T-helper 2 cell treated with Interferon-gamma antibody and Interleukin-4, amounts not matched to agents 5 μg/mL and 100 μg/mL, for 36 hours (primary cell): ENCODE data around the gene NECTIN2.

ENCODE experiments used
- DNase-seq: peaks from one replicate; pipeline ENCODE4 v3.0.0; 2021; ENCODE audit warnings: low spot score
- H3K27ac Mint-ChIP-seq: one replicate; pipeline ENCODE4 v1.8.0; 2021; ENCODE audit warnings: mild to moderate bottlenecking, mixed read lengths
- H3K27me3 Mint-ChIP-seq: one replicate; pipeline ENCODE4 v1.8.0; 2021; ENCODE audit warnings: low read depth, mixed read lengths
- H3K36me3 Mint-ChIP-seq: one replicate; pipeline ENCODE4 v1.8.0; 2021; ENCODE audit warnings: low read depth, mixed read lengths
- H3K4me1 Mint-ChIP-seq: one replicate; pipeline ENCODE4 v1.8.0; 2021; ENCODE audit warnings: low read depth, mixed read lengths
- H3K4me3 Mint-ChIP-seq: one replicate; pipeline ENCODE4 v1.8.0; 2022; ENCODE audit warnings: mild to moderate bottlenecking, moderate library complexity, mixed read lengths
- H3K9me3 Mint-ChIP-seq: one replicate; pipeline ENCODE4 v1.8.0; 2021; ENCODE audit warnings: mixed read lengths

Gene NECTIN2

DNA sequence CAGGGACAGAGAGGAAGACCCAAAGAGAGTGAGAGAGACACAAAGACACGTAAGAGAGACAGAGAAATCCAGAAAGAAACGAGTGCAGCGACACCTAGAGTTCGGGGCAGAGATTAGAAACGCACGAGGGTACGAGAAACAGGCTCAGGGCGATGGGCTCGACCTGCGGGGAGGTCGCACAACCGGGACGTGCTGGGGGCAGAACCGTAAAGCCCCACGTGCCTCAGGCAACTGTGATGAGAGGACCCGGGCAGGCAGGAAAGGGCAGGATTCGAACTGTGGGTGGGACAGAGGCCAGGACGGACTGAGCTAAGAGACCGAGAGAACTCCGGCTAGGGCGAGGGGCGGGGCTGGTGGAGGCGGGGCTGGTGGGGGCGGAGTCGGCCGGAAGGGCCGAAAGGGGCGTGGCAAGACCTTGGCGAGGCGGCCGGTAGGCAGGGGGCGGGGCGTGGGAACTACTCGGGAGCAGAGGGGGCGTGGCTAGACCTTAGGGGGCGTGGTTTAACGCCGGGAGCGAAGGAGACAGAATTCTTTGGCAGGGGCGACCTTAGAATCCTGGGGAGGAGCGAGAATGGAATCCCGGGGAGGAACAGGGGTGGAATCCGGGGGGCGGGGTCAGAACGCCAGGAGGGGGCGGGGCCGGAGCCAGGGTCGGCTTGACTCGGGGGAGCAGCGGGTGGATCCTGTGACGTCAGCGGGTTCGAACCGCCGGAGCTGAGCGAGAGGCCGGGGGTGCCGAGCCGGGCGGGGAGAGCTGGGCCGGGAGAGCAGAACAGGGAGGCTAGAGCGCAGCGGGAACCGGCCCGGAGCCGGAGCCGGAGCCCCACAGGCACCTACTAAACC, at the start of gene NECTIN2:
Gene NECTIN2 (plus strand): TSS at position 686 of the 843 bp plus-strand sequence. CDS start 229 bp downstream, outside the sequence.
- H3K27me3 Mint-ChIP-seq, result peaks cover 35% of the 10 kb centered on the region
- H3K4me1 Mint-ChIP-seq, result peaks cover 17% of the 10 kb centered on the region
- peak within 1 kb of the TSS; percentile 86 for H3K4me3 Mint-ChIP-seq
- peak within 1 kb of the TSS; percentile 68 for H3K27ac Mint-ChIP-seq
- DNase-seq, result peak; percentile 85
- H3K36me3 Mint-ChIP-seq, result no peaks in the 10 kb centered on the region
- H3K9me3 Mint-ChIP-seq, result no peaks in the 10 kb centered on the region

DNA sequence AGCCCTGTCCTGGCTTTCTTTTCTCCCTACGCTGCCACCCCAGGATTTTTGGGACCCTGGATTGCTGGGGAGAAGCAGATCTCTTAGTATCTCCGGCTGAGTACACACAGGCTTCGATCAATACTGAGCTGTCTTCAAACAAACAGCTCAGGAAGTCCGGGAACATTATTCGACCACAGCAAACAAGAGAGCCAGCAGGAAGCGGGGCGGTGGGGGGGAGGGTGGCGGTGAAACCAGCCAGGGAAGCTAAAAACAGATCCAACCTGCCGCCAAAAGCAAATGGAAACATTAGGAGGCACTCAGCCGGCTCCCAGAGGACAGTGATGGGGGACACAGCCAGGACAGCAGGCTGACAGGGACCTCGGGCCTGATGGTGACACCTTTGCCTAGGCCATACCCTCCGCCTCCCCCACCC, 49.4 kb upstream of the NECTIN2 start:
- H3K27me3 Mint-ChIP-seq, result no peaks in the 10 kb centered on the region
- peak overlapping the region; percentile 50 for H3K4me3 Mint-ChIP-seq
- H3K4me1 Mint-ChIP-seq, result peaks cover 5% of the 10 kb centered on the region
- no peaks in the 10 kb centered on the region for H3K36me3 Mint-ChIP-seq
- DNase-seq, result no peak
- H3K9me3 Mint-ChIP-seq, result no peaks in the 10 kb centered on the region
- peak overlapping the region; percentile 57 for H3K27ac Mint-ChIP-seq

DNA sequence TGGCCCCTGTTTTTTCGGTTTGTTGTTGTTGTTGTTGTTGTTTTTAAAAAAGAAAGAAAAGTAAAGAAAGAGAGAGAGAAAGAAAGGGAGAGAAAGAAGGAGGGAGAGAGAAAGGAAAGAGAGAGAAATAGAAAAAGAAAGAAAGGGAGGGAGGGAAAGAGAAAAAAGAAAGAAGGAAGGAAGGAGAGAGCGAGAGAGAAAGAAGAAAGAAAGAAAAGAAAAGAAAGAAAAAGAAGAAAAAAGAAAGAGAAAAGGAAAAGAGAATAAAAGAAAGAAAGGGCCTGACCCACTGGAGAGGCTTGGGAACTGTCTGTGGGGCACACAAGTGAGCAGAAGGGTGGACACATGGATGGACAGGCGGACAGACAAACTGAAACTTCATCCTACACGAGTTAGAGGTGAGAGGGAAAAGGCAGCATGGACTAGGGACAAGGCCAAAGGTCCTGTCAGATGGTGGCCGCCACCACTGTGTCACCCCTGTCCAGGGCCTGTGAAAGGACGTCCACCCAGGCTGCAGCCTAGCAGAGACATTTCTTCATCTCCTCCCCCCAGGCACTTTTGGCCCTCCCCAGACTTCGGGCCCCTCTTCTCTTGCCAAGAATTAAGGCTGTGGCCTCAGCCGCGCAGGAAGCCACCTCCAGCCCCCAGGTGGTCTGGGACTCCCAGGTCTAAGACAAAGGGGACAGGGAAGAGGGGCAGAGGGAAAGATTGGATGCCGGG, 46.3 kb upstream of the NECTIN2 start:
- peaks cover 2% of the 10 kb centered on the region for H3K27me3 Mint-ChIP-seq
- H3K27ac Mint-ChIP-seq, result no peak overlapping the region
- H3K36me3 Mint-ChIP-seq, result no peaks in the 10 kb centered on the region
- peaks cover 5% of the 10 kb centered on the region for H3K4me1 Mint-ChIP-seq
- no peak overlapping the region for H3K4me3 Mint-ChIP-seq
- H3K9me3 Mint-ChIP-seq, result no peaks in the 10 kb centered on the region
- no peak for DNase-seq

DNA sequence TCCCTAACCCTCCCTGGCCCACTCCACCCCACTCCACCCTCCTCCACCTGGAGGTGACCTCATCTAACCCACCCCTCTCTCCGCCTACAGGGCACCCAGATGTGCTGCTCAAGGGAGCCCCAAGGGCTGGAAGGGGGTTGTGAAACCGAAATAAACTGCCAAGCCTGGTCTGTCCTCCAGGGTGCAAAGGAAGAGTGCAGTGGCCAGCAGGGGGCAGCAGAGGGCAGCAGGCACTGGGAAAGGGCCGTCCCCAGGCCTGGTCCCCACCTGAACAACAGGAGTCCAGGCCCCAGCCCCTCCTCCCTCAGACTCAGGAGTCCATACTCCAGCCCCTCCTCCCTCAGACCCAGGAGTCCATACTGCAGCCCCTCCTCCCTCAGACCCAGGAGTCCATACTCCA, 45.6 kb upstream of the NECTIN2 start:
- H3K4me1 Mint-ChIP-seq, result peaks cover 5% of the 10 kb centered on the region
- no peak overlapping the region for H3K27ac Mint-ChIP-seq
- DNase-seq, result peak; percentile 73
- no peaks in the 10 kb centered on the region for H3K36me3 Mint-ChIP-seq
- no peaks in the 10 kb centered on the region for H3K9me3 Mint-ChIP-seq
- H3K4me3 Mint-ChIP-seq, result no peak overlapping the region
- H3K27me3 Mint-ChIP-seq, result peaks cover 7% of the 10 kb centered on the region

DNA sequence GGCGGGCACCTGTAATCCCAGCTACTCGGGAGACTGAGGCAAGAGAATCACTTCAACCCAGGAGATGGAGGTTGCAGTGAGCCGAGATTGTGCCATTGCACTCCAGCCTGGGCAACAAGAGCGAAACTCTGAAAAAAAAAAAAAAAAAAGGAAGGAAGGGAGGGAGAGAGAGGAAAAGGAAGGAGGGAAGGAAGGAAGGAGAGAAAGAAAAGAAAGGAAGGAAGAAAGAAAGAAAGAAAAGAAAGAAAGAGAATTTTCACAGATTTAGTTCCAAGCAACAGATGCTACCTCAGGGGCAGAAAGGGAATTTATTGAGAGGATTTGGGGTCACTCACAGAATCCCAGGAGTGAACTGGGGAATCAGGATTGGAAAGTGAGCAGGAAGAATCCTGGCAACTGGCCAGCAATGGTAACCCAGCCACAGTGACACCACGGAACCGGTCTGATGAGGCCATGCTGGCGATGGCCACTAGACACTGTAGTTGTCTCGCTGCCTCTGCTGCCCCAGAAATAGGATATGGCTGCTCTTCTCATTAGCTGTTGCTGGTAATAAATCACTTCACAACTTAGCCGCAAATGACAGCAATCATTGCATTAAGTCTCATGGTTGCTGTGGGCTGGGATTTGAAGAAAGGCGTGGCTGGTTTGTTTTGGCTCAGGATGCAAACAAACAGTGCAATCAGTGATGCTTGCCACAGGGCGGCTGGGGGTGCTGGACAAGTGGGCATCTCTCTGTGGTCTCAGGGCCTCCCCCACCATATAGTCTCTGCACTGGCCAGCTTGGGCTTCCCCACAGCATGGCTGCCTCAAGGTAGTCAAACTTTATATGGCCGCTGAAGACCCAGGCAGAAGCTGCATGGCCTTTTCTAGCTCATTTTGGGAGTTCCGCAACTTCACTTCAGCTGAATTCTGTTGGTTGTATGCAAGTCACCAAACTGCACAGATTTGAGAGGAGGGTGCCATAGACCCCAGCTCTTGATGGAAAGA, 42.4 kb upstream of the NECTIN2 start:
- Mint-ChIP-seq H3K4me1 (no peaks in the 10 kb centered on the region), H3K36me3 (no peaks in the 10 kb centered on the region), H3K27ac (no peak overlapping the region), H3K9me3 (no peaks in the 10 kb centered on the region), H3K27me3 (peaks cover 19% of the 10 kb centered on the region), H3K4me3 (no peak overlapping the region)
- DNase-seq, result no peak

DNA sequence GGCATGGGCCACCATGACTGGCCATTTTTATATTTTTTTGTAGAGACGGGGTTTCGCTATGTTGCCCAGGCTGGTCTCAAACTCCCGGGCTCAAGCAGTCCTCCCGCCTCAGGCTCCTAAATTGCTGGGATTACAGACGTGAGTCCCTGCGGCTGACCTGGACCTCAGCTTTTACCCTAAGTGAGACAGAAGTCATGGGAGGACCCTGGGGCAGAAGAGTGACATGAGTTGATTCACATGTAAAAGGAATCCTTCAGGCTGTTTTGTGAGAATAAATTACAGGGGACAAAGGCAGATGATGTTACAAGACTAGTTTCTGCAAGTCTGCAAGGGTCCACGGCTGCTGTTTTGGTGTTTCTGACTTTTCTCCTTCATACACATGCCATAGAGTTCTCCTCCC, 39.8 kb upstream of the NECTIN2 start:
- Mint-ChIP-seq H3K27me3 (peaks cover 19% of the 10 kb centered on the region), H3K4me1 (no peaks in the 10 kb centered on the region), H3K4me3 (no peak overlapping the region), H3K36me3 (no peaks in the 10 kb centered on the region), H3K27ac (no peak overlapping the region), H3K9me3 (no peaks in the 10 kb centered on the region)
- DNase-seq, result no peak

DNA sequence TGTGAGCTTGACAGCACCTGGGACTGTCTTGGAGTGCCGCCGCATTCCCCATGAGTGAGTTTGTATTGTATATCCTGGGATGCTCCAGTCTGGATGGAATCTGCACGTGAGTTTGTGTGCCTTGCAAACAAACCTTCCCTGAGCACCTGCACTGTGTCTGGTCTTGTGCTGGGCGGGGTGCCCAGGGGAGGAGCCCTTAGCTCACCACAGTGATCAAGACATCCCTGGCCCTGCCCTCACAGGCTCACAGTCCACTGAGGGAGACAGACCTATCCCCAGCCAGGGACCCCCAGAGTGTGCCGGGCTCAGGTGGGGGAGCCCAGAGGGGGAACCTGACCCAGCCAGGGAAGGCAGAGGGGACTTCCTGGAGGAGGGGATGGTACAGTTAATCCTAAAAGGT, 38.9 kb upstream of the NECTIN2 start:
- H3K9me3 Mint-ChIP-seq, result no peaks in the 10 kb centered on the region
- H3K36me3 Mint-ChIP-seq, result no peaks in the 10 kb centered on the region
- DNase-seq, result no peak
- H3K27ac Mint-ChIP-seq, result no peak overlapping the region
- H3K4me3 Mint-ChIP-seq, result no peak overlapping the region
- H3K4me1 Mint-ChIP-seq, result no peaks in the 10 kb centered on the region
- peaks cover 19% of the 10 kb centered on the region for H3K27me3 Mint-ChIP-seq

DNA sequence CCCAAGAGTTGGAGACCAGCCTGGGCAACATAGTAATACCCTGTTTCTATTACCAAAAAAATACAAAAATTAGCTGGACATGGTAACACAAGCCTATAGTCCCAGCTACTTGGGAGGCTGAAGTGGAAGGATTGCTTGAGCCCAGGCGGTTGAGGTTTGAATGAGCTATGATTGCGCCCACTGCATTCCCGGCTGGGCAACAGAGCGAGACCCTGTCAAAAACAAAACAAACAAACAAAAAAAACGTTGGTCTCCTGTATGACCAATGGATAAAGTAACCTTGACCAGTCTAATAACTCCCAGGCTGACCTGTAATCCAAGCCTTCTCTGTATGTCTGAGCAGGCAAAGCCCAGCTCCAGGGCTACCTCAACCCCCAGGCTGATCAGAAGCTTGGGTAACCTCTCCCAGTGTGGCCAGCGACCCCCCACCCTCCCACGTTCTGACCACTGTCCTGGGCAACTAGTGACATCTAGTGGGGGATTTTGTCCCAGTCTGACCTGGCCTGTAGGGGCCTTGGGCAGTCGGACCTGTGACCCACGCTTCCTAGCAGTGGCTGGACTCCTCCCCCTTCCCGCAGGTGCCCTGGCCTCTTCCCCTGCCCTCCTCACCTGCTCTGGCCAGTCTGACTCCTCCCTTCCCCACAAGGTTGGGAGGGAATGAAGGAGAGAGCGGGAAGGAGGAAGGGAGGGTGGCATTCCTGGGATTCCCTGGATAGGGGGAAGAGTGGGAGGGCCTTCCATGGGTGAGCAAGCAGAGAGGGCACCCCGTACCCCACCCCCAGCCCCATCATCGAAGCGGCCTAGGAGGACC, 38.2 kb upstream of the NECTIN2 start:
- Mint-ChIP-seq H3K9me3 (no peaks in the 10 kb centered on the region), H3K36me3 (no peaks in the 10 kb centered on the region), H3K27me3 (peaks cover 19% of the 10 kb centered on the region), H3K27ac (no peak overlapping the region), H3K4me1 (no peaks in the 10 kb centered on the region), H3K4me3 (no peak overlapping the region)
- DNase-seq, result no peak

DNA sequence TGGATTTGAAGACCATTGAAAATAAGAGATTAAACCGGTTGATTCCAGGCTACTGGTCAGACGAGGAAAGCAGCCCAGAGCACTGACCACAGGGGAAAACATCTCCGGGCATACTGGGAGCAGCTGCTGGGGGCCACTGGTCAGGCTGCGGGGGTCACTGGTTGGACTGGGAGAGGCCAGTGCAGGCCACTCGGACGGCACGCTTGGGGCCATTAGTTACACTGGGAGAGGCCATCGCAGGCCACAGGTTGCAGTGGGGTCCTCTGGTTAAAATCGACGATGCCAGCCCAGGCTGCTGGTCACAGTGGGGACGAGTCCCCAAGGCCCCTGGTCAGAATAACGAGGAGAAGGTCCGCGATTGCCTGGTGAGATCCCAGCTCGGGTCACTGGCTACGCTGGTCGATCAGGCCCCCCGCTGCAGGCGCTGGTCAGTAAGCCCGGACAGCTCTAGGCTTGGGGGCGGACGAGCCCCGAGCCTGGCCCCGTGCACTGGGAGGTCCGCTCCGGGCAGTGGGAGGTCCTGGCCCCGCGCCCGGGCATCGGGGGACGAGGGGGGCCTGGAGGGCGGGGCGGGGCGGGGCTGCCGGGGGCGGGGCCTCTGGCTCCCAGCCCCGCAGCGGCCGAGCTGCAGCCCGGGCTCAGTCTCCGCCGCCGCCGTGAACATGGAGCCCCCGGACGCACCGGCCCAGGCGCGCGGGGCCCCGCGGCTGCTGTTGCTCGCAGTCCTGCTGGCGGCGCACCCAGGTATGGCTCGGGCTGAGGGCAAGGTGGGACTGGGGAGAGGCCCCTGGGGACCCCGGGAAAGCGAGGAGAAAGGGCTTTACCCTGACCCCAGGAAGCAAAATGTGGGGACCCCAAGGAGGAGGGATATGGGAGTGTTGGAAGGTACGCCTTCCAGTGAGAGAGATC, 37.4 kb upstream of the NECTIN2 start, which contains the start of gene BCAM:
Gene BCAM (plus strand): TSS at position 641 of the 909 bp plus-strand sequence. CDS start 22 bp downstream, at position 663.
- Mint-ChIP-seq H3K27me3 (peaks cover 17% of the 10 kb centered on the region), H3K36me3 (no peaks in the 10 kb centered on the region), H3K4me3 (no peak within 1 kb of the TSS), H3K4me1 (no peaks in the 10 kb centered on the region), H3K9me3 (no peaks in the 10 kb centered on the region), H3K27ac (no peak within 1 kb of the TSS)
- no peak for DNase-seq

DNA sequence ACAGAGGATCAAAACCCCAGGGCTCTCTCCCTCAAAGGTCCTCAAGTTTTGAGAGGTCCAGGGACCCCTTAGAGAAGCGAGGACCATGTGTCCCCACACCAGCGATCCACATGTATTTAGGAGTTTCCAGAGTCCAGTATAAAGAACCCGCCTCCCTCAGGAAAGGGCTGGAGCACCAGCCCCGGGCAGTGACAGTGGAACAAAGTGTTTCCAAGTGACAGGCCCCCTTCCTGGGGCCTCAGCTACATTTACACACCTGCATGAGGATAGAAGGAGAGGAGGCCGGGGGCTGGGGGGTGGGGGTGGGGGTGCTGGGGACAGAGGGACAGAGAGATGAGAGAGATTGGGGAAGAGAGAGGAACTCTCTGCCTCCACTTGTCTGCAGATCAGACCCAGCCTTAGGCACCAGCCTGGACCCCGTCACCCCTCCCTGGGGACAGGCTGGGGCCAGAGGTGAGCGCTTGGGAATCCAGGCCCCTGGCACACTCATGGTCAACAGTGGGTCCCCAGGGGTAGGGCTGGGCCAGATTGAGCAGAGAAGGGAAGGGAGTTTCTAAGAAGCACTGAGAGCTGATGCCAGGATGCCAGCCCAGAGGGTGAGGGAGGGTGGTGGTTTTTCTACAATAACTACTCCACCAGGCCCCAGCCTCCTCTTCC, 36.4 kb upstream of the NECTIN2 start:
- H3K36me3 Mint-ChIP-seq, result no peaks in the 10 kb centered on the region
- no peaks in the 10 kb centered on the region for H3K4me1 Mint-ChIP-seq
- no peaks in the 10 kb centered on the region for H3K9me3 Mint-ChIP-seq
- no peak overlapping the region for H3K4me3 Mint-ChIP-seq
- no peak overlapping the region for H3K27ac Mint-ChIP-seq
- peaks cover 17% of the 10 kb centered on the region for H3K27me3 Mint-ChIP-seq
- DNase-seq, result no peak

DNA sequence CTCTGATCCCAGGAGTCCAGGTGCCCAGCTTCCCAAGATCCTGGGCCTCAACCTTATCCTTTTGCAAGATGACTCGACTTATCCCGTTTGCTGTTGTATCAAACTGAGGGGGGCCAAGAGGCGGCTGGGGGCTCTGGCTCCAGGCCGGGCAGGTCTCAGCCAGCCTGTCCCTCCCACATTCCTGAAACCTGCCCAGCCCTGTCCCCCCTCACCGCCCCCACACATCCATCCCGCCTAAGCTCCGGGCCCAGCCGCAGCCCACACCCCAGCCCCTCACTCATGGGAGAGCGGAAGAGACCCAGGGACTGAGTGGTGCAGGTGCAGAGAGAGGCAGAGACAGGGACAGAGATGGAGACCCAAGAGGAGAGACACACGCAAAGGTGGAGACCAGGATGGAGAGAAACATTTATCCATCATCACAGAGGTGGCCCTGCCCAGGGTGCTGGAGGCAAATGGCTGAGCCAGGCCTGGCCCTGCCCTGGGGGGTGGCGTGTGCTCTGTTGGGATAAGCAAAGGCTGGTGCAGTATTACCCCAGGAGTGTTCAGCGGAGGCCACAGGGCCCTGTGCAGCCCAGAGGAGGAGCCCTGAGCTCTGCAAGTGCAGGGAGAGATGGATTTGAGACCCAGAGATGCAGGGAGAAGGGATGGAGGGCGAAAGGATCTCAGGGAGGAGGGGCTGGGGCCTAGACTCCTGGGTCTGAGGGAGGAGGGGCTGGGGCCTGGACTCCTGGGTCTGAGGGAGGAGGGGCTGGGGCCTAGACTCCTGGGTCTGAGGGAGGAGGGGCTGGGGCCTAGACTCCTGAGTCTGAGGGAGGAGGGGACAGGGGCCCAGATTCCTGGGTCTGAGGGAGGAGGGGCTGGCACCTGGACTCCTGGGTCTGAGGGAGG, 35.6 kb upstream of the NECTIN2 start:
- DNase-seq, result no peak
- no peaks in the 10 kb centered on the region for H3K9me3 Mint-ChIP-seq
- H3K4me1 Mint-ChIP-seq, result no peaks in the 10 kb centered on the region
- no peak overlapping the region for H3K27ac Mint-ChIP-seq
- no peaks in the 10 kb centered on the region for H3K36me3 Mint-ChIP-seq
- no peak overlapping the region for H3K4me3 Mint-ChIP-seq
- H3K27me3 Mint-ChIP-seq, result peaks cover 11% of the 10 kb centered on the region
